HuH-7 (cell line): Measurements from ENCODE around the gene ZGLP1.
"Not testable (repeated sequence)": the region's sequence is repeated elsewhere in the genome, so short reads cannot be mapped to it uniquely, and the experiment has no call there.

Source experiments
- DNase-seq: peaks from one replicate; pipeline ENCODE4 v3.0.0; 2011; ENCODE audit warnings: low spot score

The ZGLP1 gene

DNA sequence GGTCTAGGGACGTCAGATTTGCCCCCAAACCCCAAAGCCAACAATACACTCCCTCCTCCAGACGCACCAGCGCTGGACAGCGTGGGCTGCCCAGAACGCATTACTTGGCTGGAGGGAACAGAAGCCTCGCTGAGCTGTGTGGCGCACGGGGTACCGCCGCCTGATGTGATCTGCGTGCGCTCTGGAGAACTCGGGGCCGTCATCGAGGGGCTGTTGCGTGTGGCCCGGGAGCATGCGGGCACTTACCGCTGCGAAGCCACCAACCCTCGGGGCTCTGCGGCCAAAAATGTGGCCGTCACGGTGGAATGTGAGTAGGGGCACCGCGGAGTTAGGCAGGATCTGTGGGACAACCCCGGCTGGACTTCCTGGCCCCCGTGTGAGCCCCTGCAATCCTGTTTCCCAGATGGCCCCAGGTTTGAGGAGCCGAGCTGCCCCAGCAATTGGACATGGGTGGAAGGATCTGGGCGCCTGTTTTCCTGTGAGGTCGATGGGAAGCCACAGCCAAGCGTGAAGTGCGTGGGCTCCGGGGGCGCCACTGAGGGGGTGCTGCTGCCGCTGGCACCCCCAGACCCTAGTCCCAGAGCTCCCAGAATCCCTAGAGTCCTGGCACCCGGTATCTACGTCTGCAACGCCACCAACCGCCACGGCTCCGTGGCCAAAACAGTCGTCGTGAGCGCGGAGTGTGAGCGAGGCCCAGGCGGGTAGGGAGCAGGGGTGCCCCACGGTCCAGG lies 15.8 kb downstream of the ZGLP1 start:
- no peak for DNase-seq

- DNase-seq = no peak
Measured at GRCh38 chr19:10292789-10293636, 16.6 kb downstream of the ZGLP1 start.

GRCh38 chr19:10292206-10292788 lies 17.3 kb downstream of the ZGLP1 start:
- DNase-seq = peak; percentile 91

GRCh38 chr19:10291554-10292205 lies 17.9 kb downstream of the ZGLP1 start:
- no peak for DNase-seq

GRCh38 chr19:10290876-10291553 lies 18.6 kb downstream of the ZGLP1 start:
- DNase-seq = peak; percentile 85

GRCh38 chr19:10290357-10290875 lies 19.2 kb downstream of the ZGLP1 start:
- DNase-seq = peak; percentile 32

- peak; percentile 20 for DNase-seq
Measured at GRCh38 chr19:10289836-10290356, 19.7 kb downstream of the ZGLP1 start, which contains the start of gene ICAM5. TSS of gene ICAM5 (plus strand) at chr19:10289952. CDS start at chr19:10290044, 92 bp downstream.

- peak; percentile 68 for DNase-seq
Measured at GRCh38 chr19:10289167-10289835, 20.3 kb downstream of the ZGLP1 start.

GRCh38 chr19:10288662-10289166 lies 20.9 kb downstream of the ZGLP1 start:
- peak; percentile 82 for DNase-seq

- DNase-seq = peak; percentile 44
Measured at GRCh38 chr19:10286803-10287737, 22.5 kb downstream of the ZGLP1 start, which contains the start of gene ICAM4. TSS of gene ICAM4 (plus strand) at chr19:10286955. CDS start at chr19:10287013, 58 bp downstream.

DNA sequence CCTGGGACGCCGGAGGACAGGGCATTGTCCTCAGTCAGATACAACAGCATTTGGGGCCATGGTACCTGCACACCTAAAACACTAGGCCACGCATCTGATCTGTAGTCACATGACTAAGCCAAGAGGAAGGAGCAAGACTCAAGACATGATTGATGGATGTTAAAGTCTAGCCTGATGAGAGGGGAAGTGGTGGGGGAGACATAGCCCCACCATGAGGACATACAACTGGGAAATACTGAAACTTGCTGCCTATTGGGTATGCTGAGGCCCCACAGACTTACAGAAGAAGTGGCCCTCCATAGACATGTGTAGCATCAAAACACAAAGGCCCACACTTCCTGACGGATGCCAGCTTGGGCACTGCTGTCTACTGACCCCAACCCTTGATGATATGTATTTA lies 24.2 kb downstream of the ZGLP1 start:
- no peak for DNase-seq

DNA sequence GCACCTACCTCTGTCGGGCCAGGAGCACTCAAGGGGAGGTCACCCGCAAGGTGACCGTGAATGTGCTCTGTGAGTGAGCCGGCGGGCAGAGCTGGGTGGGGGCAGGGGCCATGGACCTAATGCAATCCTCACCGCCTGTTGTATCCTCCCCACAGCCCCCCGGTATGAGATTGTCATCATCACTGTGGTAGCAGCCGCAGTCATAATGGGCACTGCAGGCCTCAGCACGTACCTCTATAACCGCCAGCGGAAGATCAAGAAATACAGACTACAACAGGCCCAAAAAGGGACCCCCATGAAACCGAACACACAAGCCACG lies 24.7 kb downstream of the ZGLP1 start:
- no peak for DNase-seq

- DNase-seq = no peak
Measured at GRCh38 chr19:10284065-10284959, 25.3 kb downstream of the ZGLP1 start.

DNA sequence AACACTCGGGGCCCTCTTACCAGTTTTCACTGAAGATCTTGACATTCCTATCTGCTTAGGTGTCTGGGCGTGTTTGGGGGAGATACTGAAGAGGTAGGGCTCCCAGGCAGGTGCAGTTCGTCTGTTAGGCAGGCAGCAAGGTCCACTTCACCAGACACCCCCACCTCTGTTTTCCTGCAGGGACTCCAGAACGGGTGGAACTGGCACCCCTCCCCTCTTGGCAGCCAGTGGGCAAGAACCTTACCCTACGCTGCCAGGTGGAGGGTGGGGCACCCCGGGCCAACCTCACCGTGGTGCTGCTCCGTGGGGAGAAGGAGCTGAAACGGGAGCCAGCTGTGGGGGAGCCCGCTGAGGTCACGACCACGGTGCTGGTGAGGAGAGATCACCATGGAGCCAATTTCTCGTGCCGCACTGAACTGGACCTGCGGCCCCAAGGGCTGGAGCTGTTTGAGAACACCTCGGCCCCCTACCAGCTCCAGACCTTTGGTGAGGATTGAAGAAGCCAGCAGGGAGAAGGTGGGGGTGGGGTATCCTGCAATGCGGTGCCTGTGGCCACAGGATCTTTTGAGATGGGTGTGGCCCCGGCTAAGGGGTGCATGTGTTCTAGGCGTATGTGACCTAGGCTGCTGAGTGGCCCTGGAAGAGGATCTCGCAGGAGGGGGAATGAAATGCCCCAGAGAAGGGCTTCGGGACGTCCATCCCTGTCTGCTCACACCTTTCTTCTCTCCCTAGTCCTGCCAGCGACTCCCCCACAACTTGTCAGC lies 26.1 kb downstream of the ZGLP1 start:
- no peak for DNase-seq

- DNase-seq = not testable (repeated sequence)
Measured at GRCh38 chr19:10282043-10282442, 27.6 kb downstream of the ZGLP1 start.

DNA sequence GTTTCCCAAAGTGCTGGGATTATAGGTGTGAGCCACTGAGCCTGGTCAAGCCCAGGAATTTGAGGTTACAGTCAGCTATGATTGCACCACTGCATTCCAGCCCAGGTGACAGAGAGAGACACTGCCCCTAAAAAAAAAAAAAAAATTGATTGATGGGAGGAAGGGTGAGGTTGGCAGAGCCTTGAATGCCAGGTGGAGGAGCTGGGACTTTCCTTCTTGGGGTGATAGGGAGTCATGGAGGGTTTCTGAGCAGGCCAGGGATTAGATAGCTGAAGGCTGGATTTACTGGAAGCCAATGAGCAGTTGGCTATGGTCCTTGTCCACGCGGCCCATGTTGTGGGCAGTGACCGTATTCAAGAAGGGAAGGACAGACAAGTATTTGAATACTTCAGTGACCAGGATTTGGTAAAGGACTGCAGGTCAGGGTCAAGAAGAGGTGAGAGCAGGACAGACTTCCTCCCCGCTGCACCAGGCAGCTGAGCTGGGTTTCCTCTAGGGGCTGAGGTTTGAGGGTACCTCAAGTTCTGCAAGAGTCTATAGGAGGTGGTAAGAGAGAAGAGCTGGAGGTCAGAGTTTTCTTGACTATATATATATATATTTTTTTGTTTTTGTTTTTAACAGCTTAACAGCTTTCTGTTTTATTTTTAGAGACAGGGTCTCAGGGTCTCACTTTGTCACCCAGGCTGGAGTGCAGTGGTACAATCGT lies 29.7 kb downstream of the ZGLP1 start:
- no peak for DNase-seq

DNA sequence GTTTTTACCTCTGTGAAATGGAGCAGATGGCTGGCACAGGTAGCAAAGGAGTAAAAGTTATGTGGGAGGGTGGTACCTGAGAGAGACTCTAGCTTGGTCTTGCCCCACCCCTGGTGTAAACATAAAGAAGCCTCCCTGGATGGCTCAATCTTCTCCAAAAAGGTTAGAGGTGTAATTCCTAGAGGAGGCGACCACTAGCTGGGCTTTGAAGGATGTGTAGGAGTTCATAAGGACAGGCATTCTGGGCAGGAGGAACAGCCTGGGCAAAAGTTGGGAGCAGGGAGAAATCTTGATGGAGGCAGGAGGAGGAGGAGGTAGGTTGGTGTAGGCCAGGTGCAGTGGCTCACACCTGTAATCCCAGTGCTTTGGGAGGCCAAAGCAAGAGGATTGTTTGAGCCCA lies 30.7 kb downstream of the ZGLP1 start:
- DNase-seq = no peak
